Caco-2 (cell line): ENCODE measurements around the gene MCAM. TPM values are rescaled to one million over a fixed set of nuclear protein-coding genes. Genes with fewer than 3 reads are reported as not detected.

Experiments used
- BruUV-seq: library from RNA; stranded (reverse); fragments of 400-500 nt; replicated peaks from 2 replicates; lab custom pipeline; 2021; lab: Mats Ljungman, UMichigan
- CTCF ChIA-PET: fragments of 300-600 bp; sonication (Branson Sonifier 250); formaldehyde crosslinking; loops from one replicate; lab custom pipeline; 2022; ENCODE audit warnings: antibody characterized with exemption; lab: Charles Lee
- POLR2A ChIA-PET: fragments of 300-600 bp; sonication (Branson Sonifier 250); formaldehyde crosslinking; loops from one replicate; lab custom pipeline; 2022; ENCODE audit warnings: antibody characterized with exemption; lab: Charles Lee
- DNase-seq, 2 experiments: peaks; one replicate each; pipeline versions ENCODE4 v3.0.0 to v3.0.0-alpha.2; 2020 to 2022
- H3K27me3 ChIP-seq: replicated peaks from 2 replicates; pipeline ENCODE4 v1.6.0; 2011; ENCODE audit warnings: low read length; ENCODE audit not compliant: control insufficient read depth, insufficient read depth
- H3K36me3 ChIP-seq: 2 replicates; pipeline ENCODE4 v1.5.1; 2011; ENCODE audit warnings: low read length; ENCODE audit not compliant: control insufficient read depth, insufficient read depth
- H3K4me1 ChIP-seq: fragments of 250-450 bp; sonication (Bioruptor Pico); 2 replicates; pipeline ENCODE4 v1.5.1; 2020; ENCODE audit warnings: mild to moderate bottlenecking
- H3K4me3 ChIP-seq: 2 replicates; pipeline ENCODE4 v1.5.1; 2011; ENCODE audit warnings: low read depth, mild to moderate bottlenecking, control low read depth, low read length
- H3K9me3 ChIP-seq: fragments of 250-450 bp; sonication (Bioruptor Pico); 2 replicates; pipeline ENCODE4 v1.5.1; 2020; ENCODE audit warnings: mild to moderate bottlenecking, moderate library complexity
- H3K27ac Mint-ChIP-seq: one replicate; pipeline ENCODE4 v1.8.0; 2022; ENCODE audit warnings: mixed read lengths; ENCODE audit not compliant: unreplicated experiment
- H3K27me3 Mint-ChIP-seq: one replicate; pipeline ENCODE4 v1.8.0; 2022; ENCODE audit warnings: mixed read lengths; ENCODE audit not compliant: insufficient read depth, unreplicated experiment
- H3K36me3 Mint-ChIP-seq: one replicate; pipeline ENCODE4 v1.8.0; 2022; ENCODE audit warnings: mild to moderate bottlenecking, mixed read lengths; ENCODE audit not compliant: insufficient read depth, unreplicated experiment
- H3K4me1 Mint-ChIP-seq: one replicate; pipeline ENCODE4 v1.8.0; 2022; ENCODE audit warnings: low read depth, mixed read lengths; ENCODE audit not compliant: unreplicated experiment
- H3K4me3 Mint-ChIP-seq: one replicate; pipeline ENCODE4 v1.8.0; 2022; ENCODE audit warnings: mild to moderate bottlenecking, moderate library complexity, mixed read lengths; ENCODE audit not compliant: unreplicated experiment
- H3K9me3 Mint-ChIP-seq: one replicate; pipeline ENCODE4 v1.8.0; 2022; ENCODE audit warnings: mixed read lengths; ENCODE audit not compliant: unreplicated experiment
- intact Hi-C: fragments of 100-400 bp; cut with micrococcal nuclease; formaldehyde crosslinking; loops from one replicate; pipeline ENCODE4 v1.10.0; 2022; ENCODE audit not compliant: unreplicated experiment
- total RNA-seq: library from RNA; stranded (reverse); gene quantifications from 2 replicates; pipeline ENCODE4 v1.2.3, GENCODE V29; 2022
- TF ChIP-seq, protein P1 (sequence below), 2 experiments: fragments of 200-600 bp in 1 of 2; IDR thresholded peaks; 1 replicate in 1 of 2; 2 replicates in 1 of 2; pipeline versions ENCODE4 v1.5.1 to v1.8.0; 2011 to 2022; ENCODE audit warnings: antibody characterized with exemption in 1 of 2, control low read depth in 1 of 2, inconsistent platforms in 1 of 2, low read depth in 1 of 2, low read length in 1 of 2, mild to moderate bottlenecking in 1 of 2, moderate library complexity in 1 of 2; ENCODE audit not compliant: insufficient read depth in 1 of 2, severe bottlenecking in 1 of 2, unreplicated experiment in 1 of 2

The MCAM gene
- total RNA-seq, 1 experiment from 2014 or later, result 9.8 TPM

DNA sequence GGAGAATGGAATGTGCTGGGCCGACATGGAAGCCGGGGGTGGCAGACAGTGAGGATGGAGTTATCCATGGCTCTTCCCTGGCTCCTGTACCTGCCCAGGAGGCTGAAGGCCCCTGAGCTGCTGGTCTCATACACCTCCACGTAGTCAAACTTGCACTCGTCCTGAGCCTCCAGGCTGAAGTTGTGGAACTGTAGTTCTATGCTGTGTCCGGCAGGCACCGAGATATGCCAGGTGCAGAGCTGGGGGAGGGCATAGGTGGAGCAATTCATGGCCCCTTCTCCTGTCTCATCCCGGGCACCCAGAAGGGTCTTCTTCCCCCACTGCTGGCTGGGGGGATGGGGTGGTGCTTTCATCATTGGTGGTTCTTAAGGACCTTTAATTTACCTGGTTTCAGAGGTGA is 26.8 kb upstream of the MCAM start:
- no peak for DNase-seq
- Histone ChIP-seq H3K4me1 (peaks cover 13% of the 10 kb centered on the region), H3K9me3 (no peaks in the 10 kb centered on the region), H3K27me3 (no peaks in the 10 kb centered on the region; the same call in 1 of the 2 replicates), H3K4me3 (no peak overlapping the region), H3K36me3 (no peaks in the 10 kb centered on the region)
- no peaks in the 10 kb centered on the region for H3K9me3 Mint-ChIP-seq
- H3K4me3 Mint-ChIP-seq, result no peak overlapping the region
- TF ChIP-seq, protein P1, sequence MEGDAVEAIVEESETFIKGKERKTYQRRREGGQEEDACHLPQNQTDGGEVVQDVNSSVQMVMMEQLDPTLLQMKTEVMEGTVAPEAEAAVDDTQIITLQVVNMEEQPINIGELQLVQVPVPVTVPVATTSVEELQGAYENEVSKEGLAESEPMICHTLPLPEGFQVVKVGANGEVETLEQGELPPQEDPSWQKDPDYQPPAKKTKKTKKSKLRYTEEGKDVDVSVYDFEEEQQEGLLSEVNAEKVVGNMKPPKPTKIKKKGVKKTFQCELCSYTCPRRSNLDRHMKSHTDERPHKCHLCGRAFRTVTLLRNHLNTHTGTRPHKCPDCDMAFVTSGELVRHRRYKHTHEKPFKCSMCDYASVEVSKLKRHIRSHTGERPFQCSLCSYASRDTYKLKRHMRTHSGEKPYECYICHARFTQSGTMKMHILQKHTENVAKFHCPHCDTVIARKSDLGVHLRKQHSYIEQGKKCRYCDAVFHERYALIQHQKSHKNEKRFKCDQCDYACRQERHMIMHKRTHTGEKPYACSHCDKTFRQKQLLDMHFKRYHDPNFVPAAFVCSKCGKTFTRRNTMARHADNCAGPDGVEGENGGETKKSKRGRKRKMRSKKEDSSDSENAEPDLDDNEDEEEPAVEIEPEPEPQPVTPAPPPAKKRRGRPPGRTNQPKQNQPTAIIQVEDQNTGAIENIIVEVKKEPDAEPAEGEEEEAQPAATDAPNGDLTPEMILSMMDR (IDR thresholded peaks at IDR 0.05; ENCODE audit: insufficient read depth in 1 of 2, low read depth in 1 of 2, low read length in 1 of 2, severe bottlenecking in 1 of 2, unreplicated experiment in 1 of 2), result no peak
- POLR2A ChIA-PET, result no interaction called here
- H3K27me3 Mint-ChIP-seq, result peaks cover 3% of the 10 kb centered on the region
- no peaks in the 10 kb centered on the region for H3K36me3 Mint-ChIP-seq
- BruUV-seq, result no TSS peak
- H3K27ac Mint-ChIP-seq, result no peak overlapping the region
- intact Hi-C loops, result no loop called here
- peaks cover 6% of the 10 kb centered on the region for H3K4me1 Mint-ChIP-seq
- CTCF ChIA-PET, result interaction anchor here (0.8 to 7.8 kb wide), 2 partner anchors 19 to 29 kb away, joined by 3 to 220 read pairs; no protein-coding TSS in a partner anchor

DNA sequence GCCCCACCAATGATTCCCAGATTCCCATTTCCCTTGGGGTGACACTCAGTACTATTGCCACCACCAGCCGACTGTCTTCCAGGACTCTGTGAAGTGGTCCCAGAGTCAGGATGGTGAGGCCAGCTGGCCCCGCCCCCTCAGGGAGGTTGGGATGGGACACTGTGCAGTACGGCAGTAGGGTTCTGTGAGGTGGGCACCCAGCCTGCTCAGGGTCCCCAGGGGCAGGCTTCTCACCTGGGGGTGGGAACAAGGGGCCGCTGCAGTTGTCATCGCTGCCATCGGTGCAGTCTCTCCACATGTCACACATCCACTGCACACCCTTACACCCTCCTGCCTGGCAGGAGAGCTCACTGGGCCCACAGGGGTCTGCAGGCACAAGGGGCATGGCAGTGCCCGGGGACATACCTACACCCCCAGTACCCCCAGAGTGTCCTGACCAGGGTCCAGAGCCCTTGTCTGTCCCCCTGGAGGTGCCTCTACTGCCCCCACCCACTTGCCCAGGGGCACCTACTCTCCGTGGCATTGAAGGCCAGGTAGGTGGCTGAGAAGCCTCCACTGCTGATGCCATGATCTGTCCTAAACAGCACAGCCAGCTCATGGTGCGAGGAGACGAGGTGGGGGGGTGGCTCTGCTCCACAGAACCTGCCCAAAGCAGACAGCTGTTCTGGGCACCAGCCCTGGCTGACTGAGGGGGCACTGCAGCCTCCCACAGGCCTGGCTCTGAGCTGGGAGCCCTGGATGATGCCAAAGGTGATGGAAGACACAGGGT is 25.6 kb upstream of the MCAM start:
- no peak for DNase-seq
- H3K4me3 ChIP-seq, result no peak overlapping the region
- no peak overlapping the region for H3K4me3 Mint-ChIP-seq
- intact Hi-C loops, result no loop called here
- H3K27me3 ChIP-seq, result no peaks in the 10 kb centered on the region; the same call in 1 of the 2 replicates
- TF ChIP-seq, protein P1 (IDR thresholded peaks at IDR 0.05; ENCODE audit: insufficient read depth in 1 of 2, low read depth in 1 of 2, low read length in 1 of 2, severe bottlenecking in 1 of 2, unreplicated experiment in 1 of 2), result no peak
- H3K36me3 Mint-ChIP-seq, result peaks cover 5% of the 10 kb centered on the region
- H3K27ac Mint-ChIP-seq, result no peak overlapping the region
- H3K9me3 Mint-ChIP-seq, result no peaks in the 10 kb centered on the region
- H3K9me3 ChIP-seq, result no peaks in the 10 kb centered on the region
- peaks cover 25% of the 10 kb centered on the region for H3K4me1 ChIP-seq
- BruUV-seq, result no TSS peak
- ChIA-PET POLR2A (interaction anchor here (1.7 kb wide), 1 partner anchor 26 kb away, joined by 6 read pairs; no protein-coding TSS in a partner anchor), CTCF (interaction anchor here (0.6 to 7.8 kb wide), 2 partner anchors 21 to 30 kb away, joined by 3 to 220 read pairs; no protein-coding TSS in a partner anchor)
- H3K27me3 Mint-ChIP-seq, result peaks cover 3% of the 10 kb centered on the region
- H3K36me3 ChIP-seq, result no peaks in the 10 kb centered on the region
- H3K4me1 Mint-ChIP-seq, result peaks cover 18% of the 10 kb centered on the region

DNA sequence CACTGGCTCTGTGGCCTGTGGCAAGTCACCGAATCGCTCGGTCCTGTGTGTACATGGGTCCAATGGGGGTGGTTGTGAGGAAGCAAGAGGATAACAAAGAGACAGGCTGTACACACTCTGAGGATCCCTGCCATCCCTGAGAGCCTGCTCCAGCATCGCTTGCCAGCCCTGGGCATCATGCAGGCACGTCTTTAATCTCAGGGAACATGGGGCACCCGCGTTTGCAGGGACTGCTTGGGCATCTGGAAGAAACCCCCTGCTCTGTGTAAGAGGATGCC is 25.0 kb upstream of the MCAM start:
- no peak overlapping the region for H3K27ac Mint-ChIP-seq
- TF ChIP-seq, protein P1 (IDR thresholded peaks at IDR 0.05; ENCODE audit: insufficient read depth in 1 of 2, low read depth in 1 of 2, low read length in 1 of 2, severe bottlenecking in 1 of 2, unreplicated experiment in 1 of 2), result no peak
- CTCF ChIA-PET, result interaction anchor here (0.6 to 7.8 kb wide), 2 partner anchors 20 to 30 kb away, joined by 3 to 220 read pairs; no protein-coding TSS in a partner anchor
- no peaks in the 10 kb centered on the region for H3K36me3 ChIP-seq
- peaks cover 5% of the 10 kb centered on the region for H3K36me3 Mint-ChIP-seq
- no peak overlapping the region for H3K4me3 ChIP-seq
- no TSS peak for BruUV-seq
- H3K27me3 ChIP-seq, result no peaks in the 10 kb centered on the region; the same call in 1 of the 2 replicates
- H3K4me1 Mint-ChIP-seq, result peaks cover 22% of the 10 kb centered on the region
- H3K27me3 Mint-ChIP-seq, result peaks cover 3% of the 10 kb centered on the region
- intact Hi-C loops, result no loop called here
- no peak for DNase-seq
- H3K4me3 Mint-ChIP-seq, result no peak overlapping the region
- H3K4me1 ChIP-seq, result peaks cover 30% of the 10 kb centered on the region
- H3K9me3 Mint-ChIP-seq, result no peaks in the 10 kb centered on the region
- no peaks in the 10 kb centered on the region for H3K9me3 ChIP-seq
- POLR2A ChIA-PET, result interaction anchor here (1.7 kb wide), 1 partner anchor 26 kb away, joined by 6 read pairs; no protein-coding TSS in a partner anchor
